GM19238 (cell line): ENCODE data around the gene VEPH1.
A peak's percentile ranks its signal among the peaks of the same experiment; 100 is the strongest.

ENCODE experiments used
- DNase-seq: peaks from one replicate; pipeline ENCODE4 v3.0.0; 2011; ENCODE audit warnings: low spot score; ENCODE audit not compliant: insufficient read length

Gene VEPH1

GRCh38 chr3:157502916-157503595, at the start of gene VEPH1:
TSS of gene VEPH1 (minus strand) at chr3:157503416. CDS start at chr3:157495349, 8,067 bp downstream.
- no peak for DNase-seq

GRCh38 chr3:157551961-157552360, 48.7 kb upstream of the VEPH1 start:
- no peak for DNase-seq

GRCh38 chr3:157549498-157549897, 46.3 kb upstream of the VEPH1 start:
- no peak for DNase-seq

GRCh38 chr3:157544501-157545130, 41.4 kb upstream of the VEPH1 start:
- DNase-seq, result no peak

- DNase-seq, result no peak
Measured at GRCh38 chr3:157543501-157544035, 40.4 kb upstream of the VEPH1 start.

- DNase-seq, result no peak
Measured at GRCh38 chr3:157542711-157543500, 39.7 kb upstream of the VEPH1 start.

GRCh38 chr3:157541506-157542236, 38.5 kb upstream of the VEPH1 start:
- no peak for DNase-seq

- DNase-seq, result no peak
Measured at GRCh38 chr3:157540656-157541055, 37.4 kb upstream of the VEPH1 start.

- DNase-seq, result no peak
Measured at GRCh38 chr3:157535667-157536066, 32.5 kb upstream of the VEPH1 start.

- no peak for DNase-seq
Measured at GRCh38 chr3:157534725-157535161, 31.5 kb upstream of the VEPH1 start.

- DNase-seq, result no peak
Measured at GRCh38 chr3:157533298-157534070, 30.3 kb upstream of the VEPH1 start.

- DNase-seq, result peak; percentile 14
Measured at GRCh38 chr3:157532529-157533297, 29.5 kb upstream of the VEPH1 start.

- no peak for DNase-seq
Measured at GRCh38 chr3:157531771-157532170, 28.6 kb upstream of the VEPH1 start.

- no peak for DNase-seq
Measured at GRCh38 chr3:157531301-157531660, 28.1 kb upstream of the VEPH1 start.

GRCh38 chr3:157530637-157531300, 27.6 kb upstream of the VEPH1 start:
- DNase-seq, result no peak

- no peak for DNase-seq
Measured at GRCh38 chr3:157529751-157530150, 26.5 kb upstream of the VEPH1 start.

GRCh38 chr3:157529085-157529484, 25.9 kb upstream of the VEPH1 start:
- DNase-seq, result no peak

GRCh38 chr3:157527131-157527881, 24.1 kb upstream of the VEPH1 start:
- DNase-seq, result no peak

GRCh38 chr3:157526036-157526435, 22.8 kb upstream of the VEPH1 start:
- DNase-seq, result no peak
